DMS 273 (cell line): Measurements from ENCODE around the gene ARHGAP22.
A peak's percentile ranks its signal among the peaks of the same experiment; 100 is the strongest.
"Not testable (repeated sequence)": the region's sequence is repeated elsewhere in the genome, so short reads cannot be mapped to it uniquely, and the experiment has no call there.

Experiments
- DNase-seq: peaks from one replicate; lab custom pipeline; 2025; ENCODE audit not compliant: unreplicated experiment; lab: John Stamatoyannopoulos, UW

The ARHGAP22 gene

GRCh38 chr10:48604991-48605508 lies at the start of gene ARHGAP22:
TSS of gene ARHGAP22 (minus strand) at chr10:48605073. CDS start at chr10:48604796, 277 bp downstream.
- peak; percentile 43 for DNase-seq

GRCh38 chr10:48653944-48654698 lies 49.2 kb upstream of the ARHGAP22 start:
- no peak for DNase-seq

- no peak for DNase-seq
These were observed 48.5 kb upstream of the ARHGAP22 start for GRCh38 chr10:48653347-48653746.

GRCh38 chr10:48652344-48652743 lies 47.5 kb upstream of the ARHGAP22 start:
- no peak for DNase-seq

GRCh38 chr10:48651839-48652238 lies 47.0 kb upstream of the ARHGAP22 start:
- no peak for DNase-seq

GRCh38 chr10:48651293-48651692 lies 46.4 kb upstream of the ARHGAP22 start:
- no peak for DNase-seq

- peak; percentile 14 for DNase-seq
These were observed 44.6 kb upstream of the ARHGAP22 start for GRCh38 chr10:48649349-48649944.

GRCh38 chr10:48648172-48648942 lies 43.5 kb upstream of the ARHGAP22 start:
- DNase-seq = no peak

GRCh38 chr10:48647073-48647472 lies 42.2 kb upstream of the ARHGAP22 start:
- DNase-seq = not testable (repeated sequence)

GRCh38 chr10:48645600-48645999 lies 40.7 kb upstream of the ARHGAP22 start:
- DNase-seq = no peak

- not testable (repeated sequence) for DNase-seq
These were observed 36.3 kb upstream of the ARHGAP22 start for GRCh38 chr10:48641099-48641690.

GRCh38 chr10:48640326-48640725 lies 35.5 kb upstream of the ARHGAP22 start:
- DNase-seq = no peak

GRCh38 chr10:48639632-48640031 lies 34.8 kb upstream of the ARHGAP22 start:
- DNase-seq = no peak

GRCh38 chr10:48638739-48639527 lies 34.1 kb upstream of the ARHGAP22 start:
- DNase-seq = no peak

- DNase-seq = no peak
These were observed 33.3 kb upstream of the ARHGAP22 start for GRCh38 chr10:48638158-48638557.

- no peak for DNase-seq
These were observed 32.0 kb upstream of the ARHGAP22 start for GRCh38 chr10:48636901-48637300.

GRCh38 chr10:48636231-48636630 lies 31.4 kb upstream of the ARHGAP22 start:
- no peak for DNase-seq

GRCh38 chr10:48634984-48635557 lies 30.2 kb upstream of the ARHGAP22 start:
- DNase-seq = no peak

GRCh38 chr10:48634198-48634983 lies 29.5 kb upstream of the ARHGAP22 start:
- peak; percentile 80 for DNase-seq
